Subcutaneous adipose tissue (tissue), 4 donors: ENCODE results near the gene PAPPA. TPM values are rescaled to one million over a fixed set of nuclear protein-coding genes. Genes with fewer than 3 reads are reported as not detected.

Source experiments
- total RNA-seq, 4 donors: library from RNA; depleted of rRNA; stranded (reverse); fragments of >200 nt; gene quantifications; one replicate each; pipeline ENCODE4 v1.1.0, GENCODE V29; 2016
- TF ChIP-seq, protein P1 (sequence below): fragments of 450-650 bp; IDR thresholded peaks from one replicate; pipeline ENCODE4 v1.5.1; 2016; ENCODE audit warnings: low read depth, mild to moderate bottlenecking, control low read depth, antibody characterized with exemption, moderate library complexity

PAPPA gene
- total RNA-seq, 4 donors from 2014 or later, result 1.3 to 3.9 (median 3.1) TPM

DNA sequence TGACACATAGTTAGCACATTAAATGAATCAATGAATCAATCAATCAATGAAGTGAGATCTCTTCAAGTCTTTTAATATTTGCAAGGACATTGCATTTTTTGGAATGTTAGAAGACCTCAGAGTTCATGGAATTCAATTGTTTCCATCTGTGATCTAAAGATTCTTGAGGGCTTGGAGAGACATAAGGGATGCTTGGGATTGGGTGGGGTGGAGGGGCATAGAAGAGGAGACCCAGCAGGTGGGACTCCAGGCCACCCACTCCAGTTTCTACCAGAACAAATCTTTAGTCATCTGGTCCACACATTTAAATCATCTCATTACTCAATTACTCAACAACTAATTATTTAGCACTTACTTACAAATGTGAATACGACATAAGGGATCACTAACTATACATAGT lies 282.5 kb downstream of the PAPPA start:
- TF ChIP-seq, protein P1, sequence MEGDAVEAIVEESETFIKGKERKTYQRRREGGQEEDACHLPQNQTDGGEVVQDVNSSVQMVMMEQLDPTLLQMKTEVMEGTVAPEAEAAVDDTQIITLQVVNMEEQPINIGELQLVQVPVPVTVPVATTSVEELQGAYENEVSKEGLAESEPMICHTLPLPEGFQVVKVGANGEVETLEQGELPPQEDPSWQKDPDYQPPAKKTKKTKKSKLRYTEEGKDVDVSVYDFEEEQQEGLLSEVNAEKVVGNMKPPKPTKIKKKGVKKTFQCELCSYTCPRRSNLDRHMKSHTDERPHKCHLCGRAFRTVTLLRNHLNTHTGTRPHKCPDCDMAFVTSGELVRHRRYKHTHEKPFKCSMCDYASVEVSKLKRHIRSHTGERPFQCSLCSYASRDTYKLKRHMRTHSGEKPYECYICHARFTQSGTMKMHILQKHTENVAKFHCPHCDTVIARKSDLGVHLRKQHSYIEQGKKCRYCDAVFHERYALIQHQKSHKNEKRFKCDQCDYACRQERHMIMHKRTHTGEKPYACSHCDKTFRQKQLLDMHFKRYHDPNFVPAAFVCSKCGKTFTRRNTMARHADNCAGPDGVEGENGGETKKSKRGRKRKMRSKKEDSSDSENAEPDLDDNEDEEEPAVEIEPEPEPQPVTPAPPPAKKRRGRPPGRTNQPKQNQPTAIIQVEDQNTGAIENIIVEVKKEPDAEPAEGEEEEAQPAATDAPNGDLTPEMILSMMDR, result no peak

DNA sequence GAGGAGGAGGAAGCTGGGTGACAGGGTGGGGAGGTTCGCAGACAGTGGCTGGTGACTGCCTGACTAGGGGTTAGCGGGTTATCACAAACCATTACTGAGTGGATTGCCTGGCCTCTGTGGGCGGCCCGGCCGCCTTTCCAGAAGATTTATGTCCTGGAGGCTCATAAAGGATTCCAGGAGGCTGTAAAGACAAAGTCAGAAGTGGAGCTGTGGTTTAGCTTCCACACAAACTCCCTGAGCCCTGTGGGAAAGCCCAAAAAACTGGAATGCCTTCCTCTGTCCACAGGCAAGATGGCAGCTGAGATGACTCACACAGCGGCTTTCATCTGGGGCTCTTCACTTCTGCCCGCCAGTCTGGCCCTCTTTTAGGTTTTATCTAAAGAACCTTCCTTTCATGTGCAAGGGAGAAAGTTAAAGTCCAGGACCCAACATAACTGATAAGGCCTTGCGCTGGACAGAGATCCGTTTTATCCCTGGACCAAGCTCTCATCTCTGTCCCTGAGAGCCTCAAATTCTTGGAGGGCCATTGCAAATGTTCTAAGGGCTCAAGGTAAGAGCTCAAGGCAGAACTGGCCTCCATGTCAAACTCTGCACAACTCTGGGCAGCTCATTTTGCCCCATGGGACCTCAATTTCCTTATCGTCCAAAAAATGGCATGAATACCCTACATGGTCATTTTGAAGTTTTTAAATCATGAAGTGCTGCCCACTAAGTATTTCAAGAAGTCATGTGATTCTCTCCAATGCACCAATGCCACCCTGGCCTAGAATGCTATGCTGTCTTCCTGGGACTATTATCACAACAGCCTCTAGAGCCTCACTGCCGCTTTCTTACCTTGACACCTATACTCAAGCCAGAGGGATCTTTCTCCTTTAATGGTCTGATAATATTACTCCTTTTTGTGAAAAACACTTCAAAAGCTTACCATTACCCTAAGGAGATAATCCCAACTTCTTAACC lies 284.1 kb downstream of the PAPPA start:
- TF ChIP-seq, protein P1, result no peak

DNA sequence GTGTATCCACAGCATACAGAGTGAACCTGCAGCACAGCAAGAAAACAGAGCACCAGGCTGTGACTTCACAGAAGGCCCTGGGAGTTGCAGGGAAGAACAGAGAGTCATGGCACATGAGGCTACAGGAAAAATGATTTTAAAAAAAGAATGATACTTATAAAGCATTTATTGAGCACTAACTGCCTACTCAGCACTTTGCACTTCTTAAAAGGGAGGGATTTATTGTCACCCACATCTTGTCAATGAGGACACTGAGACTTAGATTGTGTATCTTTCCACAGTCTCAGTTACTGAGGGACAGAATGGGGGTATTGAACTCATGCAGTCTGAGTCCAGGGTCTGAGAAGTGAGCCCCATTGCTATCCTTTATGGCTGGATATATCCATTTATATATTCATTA lies 288.9 kb downstream of the PAPPA start:
- TF ChIP-seq, protein P1, result no peak

DNA sequence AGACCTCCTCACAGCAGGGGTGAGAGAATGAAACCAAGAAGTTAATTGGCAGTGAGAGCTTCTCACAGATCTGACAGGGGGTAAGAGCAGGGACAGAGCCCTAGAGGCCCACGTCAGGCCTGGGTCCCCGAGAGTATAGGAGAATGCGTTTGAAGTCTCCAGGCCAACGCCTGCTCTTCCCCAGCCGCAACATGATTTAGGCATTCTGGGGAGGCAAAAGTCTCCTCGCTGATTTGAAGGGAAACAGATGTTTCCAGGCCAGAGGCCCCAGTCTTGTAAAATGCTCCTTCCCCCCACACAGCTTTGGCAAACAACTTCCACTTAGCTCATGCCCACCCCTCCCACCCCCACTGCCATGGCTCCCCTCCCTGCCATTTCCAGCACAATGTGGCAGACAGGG lies 294.3 kb downstream of the PAPPA start:
- TF ChIP-seq, protein P1, result no peak

DNA sequence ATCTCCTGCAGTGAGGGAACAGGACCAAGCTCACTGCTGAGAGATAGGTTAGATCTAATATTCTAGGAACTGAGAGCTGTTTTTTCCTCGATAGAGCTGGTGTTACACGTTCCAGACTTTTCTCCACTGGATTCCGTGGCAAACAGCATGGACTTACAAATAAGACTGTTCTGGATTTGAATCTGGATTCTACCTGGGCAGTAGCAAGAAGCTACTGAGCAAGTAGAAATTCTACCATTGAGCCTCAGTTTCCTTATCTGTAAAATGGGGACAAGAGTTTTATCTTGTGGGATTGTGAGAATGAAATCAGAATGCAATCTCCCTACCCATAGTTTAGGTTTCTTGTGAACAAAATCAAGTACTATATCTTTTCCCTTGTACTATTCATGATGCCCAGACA lies 294.8 kb downstream of the PAPPA start:
- TF ChIP-seq, protein P1, result no peak

DNA sequence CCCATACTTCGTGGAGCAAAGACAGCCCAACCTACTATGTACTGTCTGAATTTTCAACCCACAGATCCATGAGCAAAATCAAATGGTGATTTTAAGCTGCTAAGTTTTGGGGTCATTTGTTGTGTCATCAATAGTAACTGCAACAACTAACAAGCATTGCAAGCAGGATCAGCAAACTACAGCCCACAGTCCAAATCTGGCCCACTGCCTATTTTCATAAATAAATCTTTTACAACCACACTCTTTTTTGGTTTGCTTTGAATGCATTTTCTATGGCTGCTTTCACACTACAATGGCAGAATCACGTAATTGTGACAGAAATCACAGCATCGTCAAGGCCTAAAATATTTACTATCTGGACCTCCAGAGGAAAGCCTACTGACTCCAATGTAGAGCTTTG lies 296.4 kb downstream of the PAPPA start:
- TF ChIP-seq, protein P1, result no peak

DNA sequence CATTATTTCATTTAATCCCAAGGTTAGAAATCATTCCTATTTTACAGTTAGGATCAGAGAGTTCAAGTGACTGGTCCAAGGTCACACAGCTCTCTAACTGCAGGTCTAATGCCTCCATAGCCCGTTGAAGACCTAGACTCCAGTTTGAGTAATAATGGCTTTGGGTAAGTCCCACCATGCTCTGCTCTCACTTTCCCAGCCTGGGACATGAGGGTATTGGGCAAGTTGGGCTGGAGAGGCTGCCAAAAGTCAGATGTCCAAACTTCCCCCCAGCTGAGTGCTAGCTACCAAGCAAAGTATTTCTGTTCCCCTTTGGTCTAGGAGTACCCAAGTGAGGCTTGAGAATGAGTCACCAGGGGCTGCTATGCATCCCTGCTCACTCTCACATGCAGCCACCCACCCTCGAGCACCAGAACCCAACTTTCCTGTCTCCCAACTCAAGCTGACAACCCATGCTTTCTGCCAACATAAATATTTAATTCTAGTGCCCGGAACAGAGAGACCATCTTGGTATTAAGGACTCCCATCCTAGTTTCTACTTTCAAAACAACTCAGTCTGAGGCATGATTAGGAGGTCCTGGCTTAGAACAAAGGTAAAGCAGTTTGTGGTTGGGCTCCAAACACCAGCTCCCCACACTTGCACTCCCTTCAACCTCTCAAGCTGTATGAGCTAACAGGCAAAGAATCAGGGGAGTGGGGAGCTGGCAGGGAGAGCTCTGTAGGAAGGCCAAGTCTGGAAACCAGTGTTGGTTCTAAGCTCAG lies 297.0 kb downstream of the PAPPA start:
- TF ChIP-seq, protein P1, result no peak
